ENCODE results near the gene HDGF.

GRCh38 chr1:156704166-156704711 lies 47.2 kb downstream of the HDGF start:
- TF ChIP-seq POLR2A (IDR thresholded peaks at IDR 0.05) (no peak), CTCF (IDR thresholded peaks at IDR 0.05) (no peak)
